NCI-H146 (cell line): Measurements from ENCODE around the gene UCP2.

Experiments
- DNase-seq: peaks from one replicate; lab custom pipeline; 2025; lab: John Stamatoyannopoulos, UW

The UCP2 gene, protein sequence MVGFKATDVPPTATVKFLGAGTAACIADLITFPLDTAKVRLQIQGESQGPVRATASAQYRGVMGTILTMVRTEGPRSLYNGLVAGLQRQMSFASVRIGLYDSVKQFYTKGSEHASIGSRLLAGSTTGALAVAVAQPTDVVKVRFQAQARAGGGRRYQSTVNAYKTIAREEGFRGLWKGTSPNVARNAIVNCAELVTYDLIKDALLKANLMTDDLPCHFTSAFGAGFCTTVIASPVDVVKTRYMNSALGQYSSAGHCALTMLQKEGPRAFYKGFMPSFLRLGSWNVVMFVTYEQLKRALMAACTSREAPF

DNA sequence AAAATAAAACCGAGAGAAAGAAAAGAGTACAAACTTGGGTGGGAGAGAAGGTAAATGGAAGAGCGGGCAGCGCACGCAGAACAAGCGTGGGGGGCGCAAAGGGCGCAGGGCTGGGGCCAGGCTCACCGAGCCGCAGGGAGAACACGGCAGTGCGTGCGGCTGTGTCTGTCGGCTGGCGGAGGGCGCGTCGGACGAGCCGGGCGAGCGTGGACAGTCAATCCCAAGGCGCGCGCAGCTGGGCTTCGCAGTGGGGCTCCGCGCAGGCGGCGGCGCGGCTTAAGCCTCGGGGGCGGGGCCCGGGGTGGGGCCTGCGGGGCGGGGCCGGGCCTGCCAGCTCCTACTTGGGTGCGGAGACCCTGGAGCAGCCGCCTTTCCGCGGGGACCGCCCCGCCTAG is at the start of gene UCP2:
Gene UCP2, minus strand, starts transcription at position 249 of the 395 bp plus-strand sequence. CDS start 4,465 bp downstream, outside the sequence.
- peak; percentile 94 for DNase-seq

DNA sequence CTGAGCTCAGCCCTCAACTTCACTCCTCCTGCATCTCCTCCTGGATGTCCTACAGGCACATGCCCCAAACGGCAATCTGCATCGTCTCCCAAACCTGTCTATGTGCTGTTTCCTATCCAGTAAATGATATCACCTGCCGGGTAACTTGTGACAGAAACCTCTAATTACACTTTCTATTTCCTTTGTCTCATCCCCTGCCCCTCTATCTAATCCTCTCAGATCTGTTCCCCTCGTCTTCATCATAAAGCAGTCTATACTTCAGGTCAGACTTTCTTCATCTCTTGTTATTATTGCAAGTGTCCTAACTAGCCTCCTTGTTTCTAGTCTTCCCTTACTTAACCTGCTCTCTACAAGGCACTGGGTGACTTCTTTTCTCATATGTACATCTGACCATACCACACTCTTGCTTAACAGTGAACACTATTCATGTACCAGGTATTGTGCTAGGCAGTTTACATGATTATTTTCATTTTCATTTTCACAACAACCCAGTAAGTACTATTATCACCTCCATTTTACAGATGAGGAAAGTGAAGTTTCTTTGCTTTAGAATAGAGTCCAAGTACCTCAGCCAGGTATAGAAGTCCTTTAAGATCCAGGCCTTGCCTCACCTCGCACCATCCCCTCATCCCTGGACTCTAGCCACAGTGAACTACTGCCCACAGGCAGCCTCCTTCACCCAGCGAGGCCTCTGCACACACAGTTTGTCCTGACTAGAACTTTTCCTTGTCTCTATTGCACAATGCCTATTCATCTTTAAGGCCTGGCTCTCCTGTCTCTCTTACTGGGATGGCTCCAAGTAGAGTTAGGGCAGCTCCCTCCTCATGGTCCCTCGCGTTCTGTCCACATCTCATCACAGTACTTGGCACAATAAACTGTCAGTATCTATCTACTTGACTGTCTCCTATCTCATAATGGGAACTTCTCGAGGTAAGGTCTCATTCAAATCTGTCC is 48.4 kb upstream of the UCP2 start:
- DNase-seq, result no peak

DNA sequence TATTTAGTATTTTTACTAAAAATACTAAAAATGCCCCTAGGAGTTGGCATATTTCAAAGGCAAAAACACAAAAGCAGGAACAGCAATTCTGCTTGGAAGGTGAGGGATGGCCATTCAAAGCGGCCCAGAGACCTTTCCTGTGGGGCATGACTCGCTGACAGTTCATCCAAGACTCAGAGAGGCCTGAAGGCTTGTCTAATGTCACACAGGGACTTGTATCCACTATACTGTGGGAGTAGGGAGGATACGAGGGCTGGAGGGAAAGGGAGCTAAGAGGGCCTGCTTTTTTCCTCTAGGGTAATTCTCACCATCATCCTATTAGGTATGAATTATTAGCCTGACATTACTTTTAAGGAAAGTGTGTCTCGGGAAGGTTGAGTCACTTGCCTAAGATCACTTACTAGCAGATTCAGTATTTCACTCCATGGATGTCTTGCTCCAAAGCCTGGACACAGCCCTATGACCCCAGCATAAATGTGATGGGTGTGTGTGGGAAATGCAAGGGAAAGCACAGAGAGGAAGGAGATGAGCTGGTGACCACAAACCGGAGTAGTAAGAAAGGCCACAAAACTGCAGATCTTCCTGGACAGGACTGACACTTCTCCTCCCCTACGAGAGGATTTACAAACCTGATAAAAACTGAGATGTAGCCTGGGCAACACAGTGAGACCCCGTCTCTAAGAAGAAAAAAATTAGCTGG is 43.0 kb upstream of the UCP2 start:
- no peak for DNase-seq

DNA sequence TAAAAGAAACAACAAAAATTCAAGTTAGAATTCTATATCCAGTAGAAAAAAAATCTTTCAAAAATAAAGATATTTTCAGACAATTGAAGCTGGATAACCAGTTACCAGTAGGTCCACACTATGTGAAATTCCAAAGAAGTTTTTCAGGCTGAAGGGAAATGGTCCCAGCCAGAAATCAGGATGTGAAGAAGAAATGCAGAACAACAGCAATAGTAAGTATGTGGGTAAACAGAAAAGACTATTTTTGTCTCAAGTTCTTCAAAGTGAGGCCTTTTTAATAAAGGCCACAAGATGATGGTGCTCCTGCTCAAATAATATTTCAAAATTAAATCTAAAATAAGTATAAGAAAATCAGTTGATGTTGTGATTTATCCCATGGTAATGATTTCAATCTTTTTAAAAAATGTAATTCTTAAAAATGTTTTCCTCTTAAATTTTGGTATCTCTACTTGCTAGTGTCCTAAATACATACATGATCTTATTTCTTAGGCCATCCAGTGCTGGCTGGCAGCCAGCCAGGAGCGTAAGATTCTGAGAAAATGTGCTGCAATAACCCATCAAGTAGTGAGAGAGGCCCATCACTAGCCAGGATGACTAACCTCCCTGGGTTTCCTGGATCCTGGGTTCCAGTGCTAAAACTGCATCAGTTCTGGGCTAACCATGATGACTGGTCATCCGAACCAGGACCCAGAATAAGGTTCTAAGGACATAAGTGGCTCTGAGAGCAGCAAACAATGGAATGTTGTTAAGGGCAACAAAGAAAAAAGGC is 41.8 kb upstream of the UCP2 start:
- no peak for DNase-seq

DNA sequence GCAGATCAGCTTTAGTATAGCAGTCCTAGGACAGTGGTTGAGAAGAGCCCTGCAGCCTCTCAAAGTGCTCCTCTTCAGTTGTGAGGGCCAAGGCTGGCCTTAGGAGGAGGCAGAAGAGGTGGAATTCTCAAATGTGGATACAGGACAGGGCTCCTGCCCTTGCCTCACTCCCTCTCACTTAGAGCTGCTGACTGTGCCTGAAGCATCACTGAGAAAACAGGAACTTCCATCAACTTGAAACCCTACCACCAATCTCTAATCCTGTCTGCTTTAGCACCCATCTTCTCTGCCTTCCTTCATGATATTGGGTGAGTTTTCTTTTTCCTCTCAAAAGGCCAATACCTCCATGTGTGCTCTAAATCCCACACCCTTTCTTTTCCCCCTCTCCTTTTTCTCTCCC is 40.6 kb upstream of the UCP2 start:
- no peak for DNase-seq

DNA sequence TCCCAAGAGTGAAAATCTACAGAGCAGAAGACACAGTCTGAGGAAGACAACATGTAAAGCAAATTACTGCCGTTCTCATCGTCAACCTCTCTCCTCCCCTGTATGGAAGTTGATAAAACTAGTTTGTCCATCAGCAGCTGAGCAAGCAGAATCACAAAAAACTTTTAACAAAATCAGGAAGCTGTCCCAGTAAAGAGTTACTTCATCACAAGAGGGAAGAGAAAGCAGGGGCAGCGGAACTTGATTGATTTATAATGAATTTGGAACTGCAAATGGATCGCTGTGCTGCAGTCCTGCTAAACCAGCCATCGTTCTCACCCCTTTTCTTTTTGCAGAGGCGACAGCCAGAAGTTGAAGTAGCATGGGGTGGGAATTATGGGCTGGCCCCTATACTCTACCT is 39.9 kb upstream of the UCP2 start:
- no peak for DNase-seq

DNA sequence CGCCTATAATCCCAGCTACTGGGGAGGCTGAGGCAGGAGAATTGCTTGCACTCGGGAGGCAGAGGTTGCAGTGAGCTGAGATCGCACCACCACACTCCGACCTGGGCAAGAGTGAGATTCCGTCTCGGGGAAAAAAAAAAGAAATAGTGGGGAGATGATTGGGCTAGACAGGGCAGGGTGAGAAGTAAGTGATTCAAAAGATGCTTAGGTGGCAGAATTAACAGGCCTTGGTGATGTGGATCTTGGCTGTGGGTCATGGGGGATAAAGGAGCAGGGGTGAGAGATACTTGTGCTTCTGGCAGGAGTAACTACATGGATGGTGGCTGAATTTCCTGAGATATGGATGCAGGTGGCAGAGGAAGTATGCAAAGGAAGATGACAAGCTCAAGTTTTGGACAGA is 39.4 kb upstream of the UCP2 start:
- no peak for DNase-seq

DNA sequence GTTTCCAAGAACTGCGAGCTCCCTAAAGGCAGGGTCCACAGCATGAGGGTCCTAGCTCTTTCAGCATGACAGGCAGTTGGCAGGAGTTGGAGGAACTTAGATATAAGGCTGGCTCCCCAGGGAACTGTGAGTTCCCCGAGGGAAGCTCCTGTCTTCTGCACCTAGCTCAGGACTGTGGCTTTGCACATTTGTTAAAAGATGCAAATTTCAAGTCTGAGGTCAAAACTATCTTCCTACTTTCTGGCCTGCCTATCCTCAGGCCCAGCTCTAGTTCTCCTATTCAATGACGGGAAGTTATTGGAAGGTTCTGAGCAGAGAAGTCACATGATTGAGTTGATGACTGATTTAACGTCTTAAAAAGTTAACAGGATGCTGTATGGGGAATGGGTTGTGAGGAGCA is 37.9 kb upstream of the UCP2 start:
- no peak for DNase-seq

DNA sequence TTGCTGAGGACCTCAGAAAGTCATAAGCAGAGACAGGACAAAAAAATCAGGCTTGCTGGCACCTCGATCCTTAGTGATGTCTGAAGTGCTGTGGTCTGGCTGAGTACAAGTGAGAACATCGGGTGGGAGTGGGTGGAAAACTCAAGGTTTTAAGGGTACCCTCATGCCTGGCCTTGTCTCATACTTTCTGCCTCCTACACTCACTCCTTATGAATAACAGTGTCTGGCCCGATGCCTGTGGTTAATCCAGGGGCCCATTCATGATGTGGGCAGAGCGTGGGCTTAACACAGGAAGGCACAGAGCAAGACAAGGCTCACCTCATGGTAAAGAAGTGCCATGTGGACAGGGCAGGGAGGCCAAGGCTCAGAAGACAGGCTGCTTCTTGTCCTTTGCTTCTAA is 37.2 kb upstream of the UCP2 start:
- DNase-seq, result no peak

DNA sequence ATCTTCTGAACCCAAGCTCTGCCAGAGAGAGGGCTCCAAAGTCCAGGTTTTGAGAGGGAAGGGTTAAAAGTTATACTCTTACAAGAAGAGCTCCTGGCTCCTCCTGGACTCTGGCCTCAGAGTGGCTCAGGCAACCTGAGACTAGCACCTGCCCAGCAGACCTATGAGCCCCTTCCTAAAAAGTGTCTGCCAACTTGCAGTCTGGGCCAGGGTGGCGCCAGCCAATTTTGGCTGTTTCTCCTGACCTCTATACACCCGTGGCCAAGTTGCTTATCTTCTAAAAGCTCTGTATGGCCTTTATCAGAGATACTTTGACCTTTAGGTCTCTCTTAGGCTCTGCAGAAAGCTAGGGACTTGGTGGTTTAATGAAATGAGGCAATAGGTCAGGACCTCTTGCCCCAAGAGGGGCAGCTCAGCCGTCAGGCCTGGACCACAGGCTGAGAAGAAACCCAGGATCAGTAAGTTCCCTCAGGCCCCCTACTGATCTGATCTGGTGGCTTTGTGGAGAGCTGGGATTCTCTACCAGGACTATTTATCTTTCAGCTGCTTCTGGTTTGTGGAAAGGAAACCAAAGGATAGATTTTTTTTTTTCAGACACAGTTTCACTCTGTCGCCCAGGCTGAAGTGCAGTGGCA is 36.6 kb upstream of the UCP2 start:
- no peak for DNase-seq

DNA sequence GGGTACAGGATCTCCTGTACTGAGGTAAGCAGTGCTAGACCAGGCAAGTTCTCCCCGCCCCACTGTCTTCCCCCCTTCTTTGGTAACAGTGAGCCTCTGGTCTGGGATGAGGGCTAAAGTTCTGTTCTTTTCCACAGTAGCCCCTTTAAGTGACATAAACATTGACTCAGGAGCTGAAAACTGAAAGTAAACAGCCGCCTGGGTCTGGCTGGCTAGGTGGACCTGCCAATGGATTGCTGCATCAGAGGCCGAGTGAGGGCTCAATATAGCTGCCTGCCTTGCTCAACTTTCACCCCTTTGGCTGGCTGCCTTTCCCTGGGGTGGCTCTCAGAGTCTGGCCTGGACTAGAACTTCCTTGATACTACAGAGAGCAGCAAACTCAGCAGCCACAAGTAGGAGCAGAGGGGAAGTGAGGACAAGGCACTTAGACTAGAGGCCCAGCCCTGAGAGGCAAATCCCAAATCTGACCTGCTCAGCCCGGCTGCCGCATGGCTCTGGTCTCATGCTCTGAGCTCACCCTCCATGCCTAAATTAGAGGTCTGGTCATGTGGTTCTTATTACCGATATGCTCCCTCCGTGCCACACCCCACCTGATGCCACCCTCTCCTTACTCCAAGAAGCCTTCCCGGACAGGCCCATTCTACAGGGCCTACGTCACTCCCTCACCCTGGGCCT is 35.8 kb upstream of the UCP2 start:
- no peak for DNase-seq

DNA sequence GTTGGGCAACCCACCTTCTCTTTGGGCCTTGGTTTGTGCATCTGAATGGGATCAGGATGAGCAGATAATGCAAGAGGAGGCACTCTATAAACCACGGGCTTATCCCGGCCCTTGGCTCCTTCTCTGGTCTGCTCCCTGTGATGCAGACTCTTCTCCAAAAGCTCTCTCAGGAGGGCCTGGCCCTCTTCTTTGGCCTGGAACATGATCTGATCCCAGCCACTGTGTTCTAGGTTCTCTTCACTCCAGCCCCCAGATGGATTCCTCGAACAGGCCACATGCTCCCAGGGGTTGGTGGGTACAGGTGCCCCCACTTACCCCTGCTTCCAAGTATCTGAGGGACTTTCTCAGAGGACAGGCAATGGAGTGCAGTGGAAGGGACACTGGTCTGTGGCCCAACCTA is 35.0 kb upstream of the UCP2 start:
- no peak for DNase-seq

DNA sequence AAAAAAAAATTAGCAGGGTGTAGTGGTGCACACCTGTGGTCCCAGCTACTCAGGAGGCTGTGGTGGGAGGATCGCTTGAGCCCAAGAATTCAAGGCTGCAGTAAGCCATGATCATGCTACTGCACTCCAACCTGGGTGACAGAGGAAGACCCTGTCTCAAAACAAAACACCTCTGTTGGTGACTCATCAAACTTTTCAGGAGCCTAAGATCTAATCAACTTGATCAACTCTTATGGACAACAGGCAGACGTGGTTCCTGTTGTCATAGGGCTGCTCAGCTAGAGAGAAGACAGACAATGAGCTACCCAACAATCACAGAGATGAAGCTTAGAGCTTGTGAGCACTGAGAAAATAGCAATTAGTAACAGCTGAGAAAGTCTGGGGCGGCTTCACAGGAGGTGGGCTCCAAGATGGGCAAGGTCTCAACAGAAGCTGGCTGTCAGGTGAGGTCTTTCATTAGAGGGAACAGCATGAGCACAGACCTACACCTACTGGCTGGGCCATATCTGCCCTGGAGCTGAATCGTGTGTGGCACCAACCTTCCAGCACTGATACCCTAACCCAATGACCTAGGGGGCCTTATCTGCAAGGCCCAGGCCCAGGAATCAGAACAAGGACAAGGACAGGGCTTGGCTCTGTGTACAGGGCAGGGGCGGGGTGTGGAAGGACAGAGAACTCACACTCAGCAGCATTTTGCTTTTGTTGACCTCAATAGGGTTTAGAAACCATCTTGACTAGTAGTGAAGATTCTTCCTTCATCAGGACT is 33.5 kb upstream of the UCP2 start:
- no peak for DNase-seq

DNA sequence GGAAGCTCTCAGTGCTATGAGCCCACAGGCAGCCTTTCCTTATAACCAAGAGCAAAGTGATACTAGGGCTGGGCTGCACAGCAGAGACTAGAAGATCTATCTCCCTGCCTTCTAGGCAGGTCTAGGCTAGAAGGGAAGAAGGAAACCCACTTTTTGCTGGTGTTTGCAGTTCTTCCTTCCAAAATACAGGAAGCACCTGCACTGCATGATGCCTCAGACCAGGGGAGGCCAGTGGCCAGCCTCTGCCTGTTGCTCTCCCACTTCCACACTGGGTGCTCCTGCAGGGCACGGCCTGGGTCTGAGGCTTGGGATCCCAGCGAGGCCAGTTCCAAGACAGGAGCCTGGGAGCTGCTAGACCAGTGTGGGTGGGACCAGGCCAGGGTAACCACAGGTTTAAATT is 32.2 kb upstream of the UCP2 start:
- DNase-seq, result no peak

DNA sequence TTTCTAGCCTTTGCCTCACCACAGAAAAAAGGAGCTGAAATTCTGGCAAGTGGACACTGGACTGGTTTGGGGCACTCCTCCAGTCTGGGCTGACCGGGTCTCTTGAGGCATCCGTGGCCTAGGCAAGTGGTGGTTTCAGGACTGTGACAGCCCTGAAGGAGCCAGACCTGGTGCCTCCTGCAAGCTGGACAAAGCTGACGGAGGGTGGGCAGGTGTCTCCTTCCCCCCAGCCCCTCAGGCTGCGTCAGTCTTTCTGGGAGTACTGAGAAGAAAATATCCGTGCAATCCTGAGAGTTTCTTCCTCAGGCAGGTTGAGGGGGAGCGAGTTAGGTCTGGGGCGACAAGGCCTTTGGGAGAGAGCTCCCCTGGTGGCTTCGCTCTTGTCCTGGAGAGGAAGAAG is 30.5 kb upstream of the UCP2 start:
- DNase-seq, result no peak

DNA sequence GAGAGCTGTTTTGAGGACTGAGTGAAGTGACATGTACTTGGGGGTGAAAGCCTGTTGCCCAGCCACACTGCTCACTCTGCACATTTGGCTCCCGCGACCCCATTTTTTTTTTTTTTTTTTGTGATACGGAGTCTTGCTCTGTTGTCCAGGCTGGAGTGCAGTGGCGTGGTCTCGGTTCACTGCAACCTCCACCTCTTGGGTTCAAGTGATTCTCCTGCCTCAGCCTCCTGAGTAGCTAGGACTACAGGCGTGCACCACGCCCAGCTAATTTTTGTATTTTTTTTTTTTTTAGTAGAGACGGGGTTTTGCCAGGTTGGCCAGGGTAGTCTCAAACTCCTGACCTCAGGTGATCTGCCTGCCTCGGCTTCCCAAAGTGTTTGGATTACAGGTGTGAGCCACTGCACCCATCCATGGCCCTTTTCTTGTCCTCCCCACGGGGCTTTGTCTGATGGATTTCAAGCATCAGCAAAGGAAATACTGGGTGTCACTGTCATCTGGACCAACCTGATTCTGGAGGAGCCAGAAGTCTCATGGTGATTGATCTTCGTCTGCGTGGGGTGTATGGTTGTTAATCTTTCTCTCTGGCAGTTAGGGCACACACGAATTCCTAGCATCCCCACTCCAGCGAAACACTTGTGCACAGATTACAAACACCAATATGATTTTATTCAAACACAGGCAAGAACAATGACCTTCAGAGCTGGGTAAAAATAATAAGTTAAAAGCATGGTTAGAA is 29.6 kb upstream of the UCP2 start:
- DNase-seq, result no peak

DNA sequence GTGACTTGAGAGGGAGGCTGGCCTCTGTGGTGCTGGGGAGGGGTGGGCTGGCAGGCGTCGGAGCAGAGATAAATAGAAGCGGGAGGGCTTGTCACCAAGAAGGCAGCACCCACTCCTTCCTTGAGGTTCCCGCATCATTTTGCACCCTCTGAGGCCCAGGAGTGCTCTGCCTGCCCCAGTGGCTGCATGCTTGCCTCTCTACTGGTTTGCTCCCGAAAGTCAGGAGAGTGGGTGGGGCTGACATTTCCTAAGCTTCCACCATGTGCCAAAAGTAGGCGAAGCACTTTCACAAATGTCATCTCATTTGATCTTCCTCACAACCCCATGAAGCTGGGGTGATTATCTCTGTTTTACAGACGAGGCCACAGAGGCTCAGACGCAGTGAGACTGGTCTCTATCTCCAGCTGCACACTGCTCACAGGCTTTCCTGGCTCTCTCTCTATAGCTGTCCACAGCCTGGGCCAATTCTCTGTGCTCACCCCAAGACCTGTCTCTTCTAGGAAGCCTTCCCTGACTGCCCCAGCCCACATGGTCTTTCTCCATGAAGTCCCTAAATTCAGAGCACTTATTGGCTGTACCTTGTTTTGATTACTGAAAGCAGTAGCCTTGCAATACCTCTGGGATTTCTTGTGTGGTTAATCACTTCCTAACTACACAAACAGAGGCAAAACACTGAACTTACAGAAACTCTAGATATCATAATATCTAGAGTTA is 28.9 kb upstream of the UCP2 start:
- no peak for DNase-seq
